H1 (cell line): Measurements from ENCODE around the gene FMNL2. TPM values are rescaled to one million over a fixed set of nuclear protein-coding genes. Genes with fewer than 3 reads are reported as not detected.

Source experiments
- BCL11A ChIP-seq, 2 experiments: IDR thresholded peaks; one replicate each; pipeline ENCODE4 v1.6.1; 2011; ENCODE audit warnings: low read depth in 2 of 2, low read length in 2 of 2, mild to moderate bottlenecking in 2 of 2
- CTBP2 ChIP-seq: IDR thresholded peaks from 2 replicates; pipeline ENCODE4 v1.7.0; 2011; ENCODE audit warnings: borderline replicate concordance, mild to moderate bottlenecking, moderate library complexity, mixed read lengths, low read length; ENCODE audit not compliant: insufficient read depth, insufficient read length
- EGR1 ChIP-seq: IDR thresholded peaks from 2 replicates; pipeline ENCODE4 v1.6.1; 2011; ENCODE audit warnings: low read depth, low read length, borderline replicate concordance
- HDAC2 ChIP-seq, 2 experiments: fragments of 300-600 bp in 1 of 2; sonication (generic) in 1 of 2; IDR thresholded peaks; 2 replicates each; pipeline ENCODE4 v1.6.1; 2011 to 2012; ENCODE audit warnings: low read depth in 2 of 2, low read length in 2 of 2, mild to moderate bottlenecking in 2 of 2, moderate library complexity in 2 of 2, borderline replicate concordance in 1 of 2, inconsistent platforms in 1 of 2
- JUN ChIP-seq: IDR thresholded peaks from 2 replicates; pipeline ENCODE4 v1.6.1; 2011; ENCODE audit warnings: low read depth, mild to moderate bottlenecking, improper control_type of control experiment, low read length
- KDM4A ChIP-seq: IDR thresholded peaks from one replicate; pipeline ENCODE4 v1.7.1; 2012; ENCODE audit warnings: low read depth, mild to moderate bottlenecking, moderate library complexity, low read length, inconsistent platforms; ENCODE audit not compliant: severe bottlenecking
- POLR2AphosphoS5 ChIP-seq: IDR thresholded peaks from 2 replicates; pipeline ENCODE4 v1.6.1; 2011; ENCODE audit warnings: low read depth, low read length
- RBBP5 ChIP-seq: IDR thresholded peaks from 2 replicates; pipeline ENCODE4 v1.7.1; 2012; ENCODE audit warnings: low read depth, mild to moderate bottlenecking, inconsistent platforms, low read length, moderate library complexity, borderline replicate concordance
- SP2 ChIP-seq: IDR thresholded peaks from 2 replicates; pipeline ENCODE4 v1.6.1; 2012; ENCODE audit warnings: mild to moderate bottlenecking, low read length, inconsistent platforms
- SUZ12 ChIP-seq: fragments of 200-600 bp; sonication (generic); IDR thresholded peaks from 2 replicates; pipeline ENCODE4 v1.6.1; 2012; ENCODE audit warnings: mild to moderate bottlenecking, inconsistent platforms, low read length, moderate library complexity, mixed read lengths
- TBP ChIP-seq: IDR thresholded peaks from 2 replicates; pipeline ENCODE4 v1.6.1; 2011; ENCODE audit warnings: low read depth, low read length, improper control_type of control experiment
- polyA plus RNA-seq, 7 experiments: library from polyadenylated mRNA; depleted of rRNA in 3 of 7; stranded (reverse) in 5 of 7; unstranded in 2 of 7; fragments of >200 nt in 5 of 7; fragments of 200-250 nt in 2 of 7; gene quantifications; 1 replicate in 5 of 7; 2 replicates in 1 of 7; 4 replicates in 1 of 7; pipeline versions ENCODE4 v1.2.1 to v1.2.3, GENCODE V29; 2011 to 2013; ENCODE audit warnings: missing spikeins in 2 of 7, mixed read lengths in 2 of 7
- total RNA-seq: library from RNA; stranded (reverse); fragmentation: NEBNext Ultra II Directional; extraction: Animal tissue kit (Norgen Biotek cat#: 25700); gene quantifications from 2 replicates; pipeline ENCODE4 v1.2.1, GENCODE V29; 2021
- TF ChIP-seq, protein P1 (sequence below): fragments of 300-600 bp; sonication (generic); IDR thresholded peaks from 2 replicates; pipeline ENCODE4 v1.7.1; 2012; ENCODE audit warnings: low read length, moderate library complexity, mild to moderate bottlenecking, inconsistent platforms; ENCODE audit not compliant: insufficient replicate concordance

Gene FMNL2
- total and polyA plus RNA-seq, 2 of the 8 experiments (the other 6 are each of a cell fraction or from before 2014, with no cell fraction given): 15.5 to 45.1 TPM

DNA sequence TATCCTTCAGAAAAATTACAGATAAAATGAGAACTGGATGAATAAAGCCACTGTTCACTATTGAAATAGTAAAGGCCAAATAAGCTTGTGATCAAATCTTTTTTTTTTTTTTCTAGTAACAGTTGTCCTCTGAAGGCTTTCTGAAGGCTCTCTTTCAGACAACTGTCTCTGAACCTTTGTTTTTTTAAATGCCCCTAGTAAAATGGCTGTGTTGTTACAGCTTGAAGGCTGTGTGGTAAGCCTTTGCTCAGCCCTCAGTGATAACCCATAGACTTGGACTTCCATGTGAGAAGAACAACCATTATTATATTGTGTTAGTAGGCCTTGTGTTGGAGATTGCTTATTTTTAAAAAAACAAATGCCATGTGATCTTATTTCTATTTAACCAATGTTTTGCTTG is 17.6 kb downstream of the FMNL2 start (continued):
- TF ChIP-seq, protein P1, sequence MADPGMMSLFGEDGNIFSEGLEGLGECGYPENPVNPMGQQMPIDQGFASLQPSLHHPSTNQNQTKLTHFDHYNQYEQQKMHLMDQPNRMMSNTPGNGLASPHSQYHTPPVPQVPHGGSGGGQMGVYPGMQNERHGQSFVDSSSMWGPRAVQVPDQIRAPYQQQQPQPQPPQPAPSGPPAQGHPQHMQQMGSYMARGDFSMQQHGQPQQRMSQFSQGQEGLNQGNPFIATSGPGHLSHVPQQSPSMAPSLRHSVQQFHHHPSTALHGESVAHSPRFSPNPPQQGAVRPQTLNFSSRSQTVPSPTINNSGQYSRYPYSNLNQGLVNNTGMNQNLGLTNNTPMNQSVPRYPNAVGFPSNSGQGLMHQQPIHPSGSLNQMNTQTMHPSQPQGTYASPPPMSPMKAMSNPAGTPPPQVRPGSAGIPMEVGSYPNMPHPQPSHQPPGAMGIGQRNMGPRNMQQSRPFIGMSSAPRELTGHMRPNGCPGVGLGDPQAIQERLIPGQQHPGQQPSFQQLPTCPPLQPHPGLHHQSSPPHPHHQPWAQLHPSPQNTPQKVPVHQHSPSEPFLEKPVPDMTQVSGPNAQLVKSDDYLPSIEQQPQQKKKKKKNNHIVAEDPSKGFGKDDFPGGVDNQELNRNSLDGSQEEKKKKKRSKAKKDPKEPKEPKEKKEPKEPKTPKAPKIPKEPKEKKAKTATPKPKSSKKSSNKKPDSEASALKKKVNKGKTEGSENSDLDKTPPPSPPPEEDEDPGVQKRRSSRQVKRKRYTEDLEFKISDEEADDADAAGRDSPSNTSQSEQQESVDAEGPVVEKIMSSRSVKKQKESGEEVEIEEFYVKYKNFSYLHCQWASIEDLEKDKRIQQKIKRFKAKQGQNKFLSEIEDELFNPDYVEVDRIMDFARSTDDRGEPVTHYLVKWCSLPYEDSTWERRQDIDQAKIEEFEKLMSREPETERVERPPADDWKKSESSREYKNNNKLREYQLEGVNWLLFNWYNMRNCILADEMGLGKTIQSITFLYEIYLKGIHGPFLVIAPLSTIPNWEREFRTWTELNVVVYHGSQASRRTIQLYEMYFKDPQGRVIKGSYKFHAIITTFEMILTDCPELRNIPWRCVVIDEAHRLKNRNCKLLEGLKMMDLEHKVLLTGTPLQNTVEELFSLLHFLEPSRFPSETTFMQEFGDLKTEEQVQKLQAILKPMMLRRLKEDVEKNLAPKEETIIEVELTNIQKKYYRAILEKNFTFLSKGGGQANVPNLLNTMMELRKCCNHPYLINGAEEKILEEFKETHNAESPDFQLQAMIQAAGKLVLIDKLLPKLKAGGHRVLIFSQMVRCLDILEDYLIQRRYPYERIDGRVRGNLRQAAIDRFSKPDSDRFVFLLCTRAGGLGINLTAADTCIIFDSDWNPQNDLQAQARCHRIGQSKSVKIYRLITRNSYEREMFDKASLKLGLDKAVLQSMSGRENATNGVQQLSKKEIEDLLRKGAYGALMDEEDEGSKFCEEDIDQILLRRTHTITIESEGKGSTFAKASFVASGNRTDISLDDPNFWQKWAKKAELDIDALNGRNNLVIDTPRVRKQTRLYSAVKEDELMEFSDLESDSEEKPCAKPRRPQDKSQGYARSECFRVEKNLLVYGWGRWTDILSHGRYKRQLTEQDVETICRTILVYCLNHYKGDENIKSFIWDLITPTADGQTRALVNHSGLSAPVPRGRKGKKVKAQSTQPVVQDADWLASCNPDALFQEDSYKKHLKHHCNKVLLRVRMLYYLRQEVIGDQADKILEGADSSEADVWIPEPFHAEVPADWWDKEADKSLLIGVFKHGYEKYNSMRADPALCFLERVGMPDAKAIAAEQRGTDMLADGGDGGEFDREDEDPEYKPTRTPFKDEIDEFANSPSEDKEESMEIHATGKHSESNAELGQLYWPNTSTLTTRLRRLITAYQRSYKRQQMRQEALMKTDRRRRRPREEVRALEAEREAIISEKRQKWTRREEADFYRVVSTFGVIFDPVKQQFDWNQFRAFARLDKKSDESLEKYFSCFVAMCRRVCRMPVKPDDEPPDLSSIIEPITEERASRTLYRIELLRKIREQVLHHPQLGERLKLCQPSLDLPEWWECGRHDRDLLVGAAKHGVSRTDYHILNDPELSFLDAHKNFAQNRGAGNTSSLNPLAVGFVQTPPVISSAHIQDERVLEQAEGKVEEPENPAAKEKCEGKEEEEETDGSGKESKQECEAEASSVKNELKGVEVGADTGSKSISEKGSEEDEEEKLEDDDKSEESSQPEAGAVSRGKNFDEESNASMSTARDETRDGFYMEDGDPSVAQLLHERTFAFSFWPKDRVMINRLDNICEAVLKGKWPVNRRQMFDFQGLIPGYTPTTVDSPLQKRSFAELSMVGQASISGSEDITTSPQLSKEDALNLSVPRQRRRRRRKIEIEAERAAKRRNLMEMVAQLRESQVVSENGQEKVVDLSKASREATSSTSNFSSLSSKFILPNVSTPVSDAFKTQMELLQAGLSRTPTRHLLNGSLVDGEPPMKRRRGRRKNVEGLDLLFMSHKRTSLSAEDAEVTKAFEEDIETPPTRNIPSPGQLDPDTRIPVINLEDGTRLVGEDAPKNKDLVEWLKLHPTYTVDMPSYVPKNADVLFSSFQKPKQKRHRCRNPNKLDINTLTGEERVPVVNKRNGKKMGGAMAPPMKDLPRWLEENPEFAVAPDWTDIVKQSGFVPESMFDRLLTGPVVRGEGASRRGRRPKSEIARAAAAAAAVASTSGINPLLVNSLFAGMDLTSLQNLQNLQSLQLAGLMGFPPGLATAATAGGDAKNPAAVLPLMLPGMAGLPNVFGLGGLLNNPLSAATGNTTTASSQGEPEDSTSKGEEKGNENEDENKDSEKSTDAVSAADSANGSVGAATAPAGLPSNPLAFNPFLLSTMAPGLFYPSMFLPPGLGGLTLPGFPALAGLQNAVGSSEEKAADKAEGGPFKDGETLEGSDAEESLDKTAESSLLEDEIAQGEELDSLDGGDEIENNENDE: no peak
- TF ChIP-seq RBBP5: no peak
- no peak for TF ChIP-seq SUZ12
- no peak for TF ChIP-seq KDM4A
- no peak for TF ChIP-seq CTBP2
- no peak for TF ChIP-seq POLR2AphosphoS5
- TF ChIP-seq JUN: no peak
- no peak for TF ChIP-seq SP2
- TF ChIP-seq BCL11A (IDR thresholded peaks at IDR 0.05; ENCODE audit: low read depth in 2 of 2, low read length in 2 of 2): no peak
- TF ChIP-seq EGR1: no peak
- no peak for TF ChIP-seq HDAC2 (IDR thresholded peaks at IDR 0.05; ENCODE audit: borderline replicate concordance in 1 of 2, low read depth in 2 of 2, low read length in 2 of 2)
- no peak for TF ChIP-seq TBP
